ENCODE measurements around the gene SLC35B2.

DNA sequence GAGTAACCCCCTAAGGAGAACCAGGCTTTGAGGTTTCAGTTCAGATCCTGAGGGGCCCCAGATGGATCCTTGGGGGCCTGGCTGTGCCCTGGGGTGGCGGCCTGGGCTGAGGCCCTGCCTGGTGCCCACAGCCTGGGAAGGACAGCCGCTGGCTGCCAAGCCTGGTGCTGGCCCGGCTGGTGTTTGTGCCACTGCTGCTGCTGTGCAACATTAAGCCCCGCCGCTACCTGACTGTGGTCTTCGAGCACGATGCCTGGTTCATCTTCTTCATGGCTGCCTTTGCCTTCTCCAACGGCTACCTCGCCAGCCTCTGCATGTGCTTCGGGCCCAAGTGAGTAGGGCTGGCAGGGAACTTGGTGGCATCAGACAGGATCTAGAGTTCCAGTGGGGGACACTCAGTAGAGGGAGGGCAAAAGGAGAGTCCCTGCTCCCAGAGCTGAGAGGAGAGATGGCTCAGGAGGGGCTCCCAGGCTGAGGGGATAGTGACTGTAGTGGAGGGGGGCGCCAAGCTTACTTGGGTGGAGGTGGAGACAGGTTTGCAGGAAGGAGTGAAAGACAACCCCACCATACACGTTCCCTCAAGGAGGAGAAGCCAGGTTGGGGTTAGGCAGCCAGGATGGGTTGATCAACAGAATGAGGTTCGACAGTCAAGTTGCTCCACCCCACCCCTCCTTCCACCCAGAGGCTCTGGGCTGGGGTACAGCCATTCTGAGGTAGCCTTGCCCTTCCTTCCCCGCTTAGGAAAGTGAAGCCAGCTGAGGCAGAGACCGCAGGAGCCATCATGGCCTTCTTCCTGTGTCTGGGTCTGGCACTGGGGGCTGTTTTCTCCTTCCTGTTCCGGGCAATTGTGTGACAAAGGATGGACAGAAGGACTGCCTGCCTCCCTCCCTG is 24.4 kb downstream of the SLC35B2 start:
- TF ChIP-seq CTCF (conservative IDR thresholded peaks at IDR 0.05; ENCODE audit: low read length) (no peak), EZH2phosphoT487 (IDR thresholded peaks at IDR 0.05; ENCODE audit: borderline replicate concordance, low read depth, low read length) (no peak)

Data from OCI-LY7 (cell line).